ENCODE measurements around the gene TMBIM4. TPM values are rescaled to one million over a fixed set of nuclear protein-coding genes. Genes with fewer than 3 reads are reported as not detected.

The TMBIM4 gene
- total RNA-seq, 1 experiment from 2014 or later: 115 TPM

DNA sequence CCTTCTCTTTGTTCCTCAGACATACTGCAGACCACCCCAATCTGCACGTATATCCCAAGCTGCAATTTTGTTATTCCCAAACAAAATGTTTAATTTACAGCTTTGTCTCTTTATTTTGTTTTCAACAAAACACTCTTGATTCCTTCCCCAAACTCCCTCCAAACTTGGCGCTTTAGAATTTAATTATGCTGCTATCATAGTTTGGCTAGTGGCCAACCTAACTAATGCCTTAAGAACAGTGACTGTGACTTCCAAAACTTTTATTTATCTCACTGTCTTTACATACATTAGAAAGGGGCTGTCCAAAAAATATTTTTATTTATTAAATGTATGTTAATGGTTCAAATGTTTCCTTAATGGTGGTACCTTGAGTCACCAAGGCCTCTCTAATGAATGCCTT, 7.1 kb downstream of the TMBIM4 start:
- Histone ChIP-seq H3K4me1 (ENCODE audit: control insufficient read depth, insufficient read depth, low read length) (0 out of 2 replicates have a peak, but pooled peaks cover 4% of the 10 kb centered on the region), H3K27me3 (ENCODE audit: control insufficient read depth, insufficient read depth, low read length) (no peaks in the 10 kb centered on the region), H3K36me3 (ENCODE audit: control insufficient read depth, insufficient read depth, low read length) (no peaks in the 10 kb centered on the region), H3K27ac (ENCODE audit: low read length) (no peak overlapping the region), H3K4me3 (ENCODE audit: low read depth in 2 of 2, low read length in 2 of 2) (no peak overlapping the region), H3K9me3 (ENCODE audit: control insufficient read depth, insufficient read depth, low read depth, low read length) (peaks cover 7% of the 10 kb centered on the region; the same call in 1 of the 2 replicates)
- POLR2A ChIA-PET: no interaction called here
- intact Hi-C loops (cut with micrococcal nuclease; ENCODE audit: unreplicated experiment): no loop called here
- in situ Hi-C loops (cut with HindIII; ENCODE audit: low pct_unique_long_range_greater_than_20kb, low sequenced_read_pairs): no loop called here
- BruUV-seq (replicated peaks): no TSS peak
- DNase-seq (ENCODE audit: low read depth, low spot score): no peak
- TF ChIP-seq, protein P1, sequence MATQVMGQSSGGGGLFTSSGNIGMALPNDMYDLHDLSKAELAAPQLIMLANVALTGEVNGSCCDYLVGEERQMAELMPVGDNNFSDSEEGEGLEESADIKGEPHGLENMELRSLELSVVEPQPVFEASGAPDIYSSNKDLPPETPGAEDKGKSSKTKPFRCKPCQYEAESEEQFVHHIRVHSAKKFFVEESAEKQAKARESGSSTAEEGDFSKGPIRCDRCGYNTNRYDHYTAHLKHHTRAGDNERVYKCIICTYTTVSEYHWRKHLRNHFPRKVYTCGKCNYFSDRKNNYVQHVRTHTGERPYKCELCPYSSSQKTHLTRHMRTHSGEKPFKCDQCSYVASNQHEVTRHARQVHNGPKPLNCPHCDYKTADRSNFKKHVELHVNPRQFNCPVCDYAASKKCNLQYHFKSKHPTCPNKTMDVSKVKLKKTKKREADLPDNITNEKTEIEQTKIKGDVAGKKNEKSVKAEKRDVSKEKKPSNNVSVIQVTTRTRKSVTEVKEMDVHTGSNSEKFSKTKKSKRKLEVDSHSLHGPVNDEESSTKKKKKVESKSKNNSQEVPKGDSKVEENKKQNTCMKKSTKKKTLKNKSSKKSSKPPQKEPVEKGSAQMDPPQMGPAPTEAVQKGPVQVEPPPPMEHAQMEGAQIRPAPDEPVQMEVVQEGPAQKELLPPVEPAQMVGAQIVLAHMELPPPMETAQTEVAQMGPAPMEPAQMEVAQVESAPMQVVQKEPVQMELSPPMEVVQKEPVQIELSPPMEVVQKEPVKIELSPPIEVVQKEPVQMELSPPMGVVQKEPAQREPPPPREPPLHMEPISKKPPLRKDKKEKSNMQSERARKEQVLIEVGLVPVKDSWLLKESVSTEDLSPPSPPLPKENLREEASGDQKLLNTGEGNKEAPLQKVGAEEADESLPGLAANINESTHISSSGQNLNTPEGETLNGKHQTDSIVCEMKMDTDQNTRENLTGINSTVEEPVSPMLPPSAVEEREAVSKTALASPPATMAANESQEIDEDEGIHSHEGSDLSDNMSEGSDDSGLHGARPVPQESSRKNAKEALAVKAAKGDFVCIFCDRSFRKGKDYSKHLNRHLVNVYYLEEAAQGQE (IDR thresholded peaks at IDR 0.05; ENCODE audit: insufficient read depth in 1 of 2, low read depth in 2 of 2, low read length in 1 of 2): no peak
- no peak for TF ChIP-seq TCF7L2 (IDR thresholded peaks at IDR 0.05; ENCODE audit: low read depth, low read length)
- CTCF ChIA-PET: no interaction called here
- ATAC-seq: no peak

DNA sequence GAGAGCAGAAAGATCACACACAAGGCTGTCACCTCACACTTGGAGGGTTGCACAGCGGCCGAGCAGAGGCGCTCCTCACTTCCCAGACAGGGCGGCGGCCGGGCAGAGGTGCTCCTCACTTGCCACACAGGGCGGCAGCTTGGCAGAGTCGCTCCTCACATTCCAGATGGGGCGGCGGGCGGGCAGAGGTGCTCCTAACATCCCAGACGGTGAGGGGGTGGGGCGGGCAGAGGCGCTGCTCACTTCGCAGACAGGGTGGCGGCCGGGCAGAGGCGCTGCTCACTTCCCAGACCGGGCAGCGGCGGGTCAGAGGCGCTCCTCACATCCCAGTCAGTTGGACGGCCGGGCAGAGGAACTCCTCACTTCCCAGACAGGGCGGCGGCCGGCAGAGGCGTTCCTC, 9.1 kb downstream of the TMBIM4 start:
- in situ Hi-C loops (cut with HindIII; ENCODE audit: low pct_unique_long_range_greater_than_20kb, low sequenced_read_pairs) (no loop called here), intact Hi-C loops (cut with micrococcal nuclease; ENCODE audit: unreplicated experiment) (no loop called here)
- POLR2A ChIA-PET: no interaction called here
- no TSS peak for BruUV-seq (replicated peaks)
- H3K36me3 ChIP-seq (ENCODE audit: control insufficient read depth, insufficient read depth, low read length): no peaks in the 10 kb centered on the region; the same call in 1 of the 2 replicates
- no peak for DNase-seq (ENCODE audit: low read depth, low spot score)
- H3K9me3 ChIP-seq (ENCODE audit: control insufficient read depth, insufficient read depth, low read depth, low read length): peaks cover 7% of the 10 kb centered on the region; the same call in 1 of the 2 replicates
- no peak overlapping the region for H3K27ac ChIP-seq (ENCODE audit: low read length)
- no peak overlapping the region for H3K4me3 ChIP-seq (ENCODE audit: low read depth in 2 of 2, low read length in 2 of 2)
- H3K4me1 ChIP-seq (ENCODE audit: control insufficient read depth, insufficient read depth, low read length): 0 out of 2 replicates have a peak, but pooled peaks cover 4% of the 10 kb centered on the region
- TF ChIP-seq POLR2AphosphoS5 (IDR thresholded peaks at IDR 0.05; ENCODE audit: low read depth, low read length) (no peak), SIN3A (IDR thresholded peaks at IDR 0.05; ENCODE audit: borderline replicate concordance, insufficient read depth, low read depth, low read length) (no peak), TCF7L2 (IDR thresholded peaks at IDR 0.05; ENCODE audit: low read depth, low read length) (no peak)
- TF ChIP-seq, protein P2, sequence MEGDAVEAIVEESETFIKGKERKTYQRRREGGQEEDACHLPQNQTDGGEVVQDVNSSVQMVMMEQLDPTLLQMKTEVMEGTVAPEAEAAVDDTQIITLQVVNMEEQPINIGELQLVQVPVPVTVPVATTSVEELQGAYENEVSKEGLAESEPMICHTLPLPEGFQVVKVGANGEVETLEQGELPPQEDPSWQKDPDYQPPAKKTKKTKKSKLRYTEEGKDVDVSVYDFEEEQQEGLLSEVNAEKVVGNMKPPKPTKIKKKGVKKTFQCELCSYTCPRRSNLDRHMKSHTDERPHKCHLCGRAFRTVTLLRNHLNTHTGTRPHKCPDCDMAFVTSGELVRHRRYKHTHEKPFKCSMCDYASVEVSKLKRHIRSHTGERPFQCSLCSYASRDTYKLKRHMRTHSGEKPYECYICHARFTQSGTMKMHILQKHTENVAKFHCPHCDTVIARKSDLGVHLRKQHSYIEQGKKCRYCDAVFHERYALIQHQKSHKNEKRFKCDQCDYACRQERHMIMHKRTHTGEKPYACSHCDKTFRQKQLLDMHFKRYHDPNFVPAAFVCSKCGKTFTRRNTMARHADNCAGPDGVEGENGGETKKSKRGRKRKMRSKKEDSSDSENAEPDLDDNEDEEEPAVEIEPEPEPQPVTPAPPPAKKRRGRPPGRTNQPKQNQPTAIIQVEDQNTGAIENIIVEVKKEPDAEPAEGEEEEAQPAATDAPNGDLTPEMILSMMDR (IDR thresholded peaks at IDR 0.05): no peak
- TF ChIP-seq, protein P1 (IDR thresholded peaks at IDR 0.05; ENCODE audit: insufficient read depth in 1 of 2, low read depth in 2 of 2, low read length in 1 of 2): no peak
- H3K27me3 ChIP-seq (ENCODE audit: control insufficient read depth, insufficient read depth, low read length): no peaks in the 10 kb centered on the region
- no peak for ATAC-seq
- CTCF ChIA-PET: no interaction called here
